Activated CD4-positive, CD25-positive, alpha-beta regulatory T cell (primary cell): ENCODE results near the gene SPATA31A3.
"Not testable (repeated sequence)": the region's sequence is repeated elsewhere in the genome, so short reads cannot be mapped to it uniquely, and the experiment has no call there.

Experiments
- DNase-seq, 4 experiments: peaks; one replicate each; lab custom pipeline; 2025; lab: John Stamatoyannopoulos, UW

The SPATA31A3 gene

DNA sequence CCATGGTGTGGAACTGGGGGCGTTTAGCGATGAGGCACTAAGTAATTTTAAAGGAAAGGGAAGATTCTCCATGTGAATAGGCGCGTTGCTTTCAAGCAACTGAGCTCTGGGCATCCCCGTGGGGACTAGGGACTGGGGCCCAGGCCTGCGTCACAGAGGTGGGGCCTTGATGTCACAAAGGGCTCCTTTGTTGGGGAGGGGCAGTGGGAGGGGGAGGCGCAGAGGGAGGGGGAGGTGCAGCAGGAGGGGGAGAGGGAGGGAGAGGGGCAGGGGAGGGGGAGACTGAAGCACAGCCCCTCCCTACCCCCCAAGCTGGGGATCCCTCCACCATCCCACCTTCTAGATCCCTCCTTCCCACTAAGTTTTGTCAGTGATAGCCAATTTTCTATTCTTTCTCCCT is at the start of gene SPATA31A3:
Gene SPATA31A3, minus strand, starts transcription at position 101 of the 400 bp plus-strand sequence. Its CDS starts 29 bp downstream, at position 72.
- not testable (repeated sequence) for DNase-seq

DNA sequence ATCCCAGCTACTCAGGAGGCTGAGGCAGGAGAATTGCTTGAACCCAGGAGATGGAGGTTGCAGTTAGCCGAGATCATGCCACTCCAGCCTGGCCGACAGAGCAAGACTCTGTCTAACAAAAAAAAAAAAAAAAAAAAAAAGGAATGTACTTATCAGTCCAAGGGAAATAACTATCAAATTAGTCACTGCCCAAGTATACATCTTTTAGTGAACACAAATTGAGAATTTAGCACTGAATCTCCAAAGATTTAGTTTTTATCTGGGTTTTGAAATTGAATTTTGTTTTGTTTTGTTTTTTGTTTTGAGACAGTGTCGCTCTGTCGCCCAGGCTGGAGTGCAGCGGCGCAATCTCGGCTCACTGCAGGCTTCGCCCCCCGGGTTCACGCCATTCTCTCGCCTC is 39.8 kb downstream of the SPATA31A3 start:
- DNase-seq = not testable (repeated sequence)

DNA sequence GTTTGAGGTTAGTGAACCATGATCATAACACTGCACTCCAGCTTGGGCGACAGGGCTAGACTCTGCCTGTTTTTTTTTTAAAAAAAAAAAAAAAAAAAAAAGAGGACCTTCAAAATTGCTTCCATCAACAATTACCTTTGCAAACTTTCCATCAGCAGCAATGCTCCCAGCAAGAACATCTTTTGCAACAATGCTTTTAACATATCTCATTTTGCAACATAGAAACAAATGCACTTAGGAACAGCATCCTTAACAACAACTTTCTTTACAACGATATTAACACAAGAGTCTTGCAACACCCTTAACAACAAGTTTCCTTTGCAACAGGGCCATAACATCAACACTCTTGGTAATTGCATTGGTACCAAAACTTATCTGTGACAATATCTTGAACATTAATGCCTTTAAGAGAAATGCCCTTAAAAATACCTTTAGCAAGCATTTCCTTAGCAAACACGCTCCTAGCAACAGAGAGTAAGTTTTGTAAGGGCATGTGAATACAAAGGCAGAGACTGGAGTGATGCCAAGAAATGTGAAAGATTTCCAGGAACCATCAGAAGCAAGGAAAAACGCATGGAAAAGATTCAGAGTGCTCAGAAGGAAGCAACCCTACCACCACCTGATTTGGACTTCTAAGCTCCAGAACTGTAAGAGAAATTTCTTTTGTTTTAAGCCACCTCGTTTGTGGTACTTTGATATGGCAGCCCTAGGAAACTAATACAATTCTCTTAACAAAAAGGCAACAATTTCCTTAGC is 49.8 kb downstream of the SPATA31A3 start:
- not testable (repeated sequence) for DNase-seq

DNA sequence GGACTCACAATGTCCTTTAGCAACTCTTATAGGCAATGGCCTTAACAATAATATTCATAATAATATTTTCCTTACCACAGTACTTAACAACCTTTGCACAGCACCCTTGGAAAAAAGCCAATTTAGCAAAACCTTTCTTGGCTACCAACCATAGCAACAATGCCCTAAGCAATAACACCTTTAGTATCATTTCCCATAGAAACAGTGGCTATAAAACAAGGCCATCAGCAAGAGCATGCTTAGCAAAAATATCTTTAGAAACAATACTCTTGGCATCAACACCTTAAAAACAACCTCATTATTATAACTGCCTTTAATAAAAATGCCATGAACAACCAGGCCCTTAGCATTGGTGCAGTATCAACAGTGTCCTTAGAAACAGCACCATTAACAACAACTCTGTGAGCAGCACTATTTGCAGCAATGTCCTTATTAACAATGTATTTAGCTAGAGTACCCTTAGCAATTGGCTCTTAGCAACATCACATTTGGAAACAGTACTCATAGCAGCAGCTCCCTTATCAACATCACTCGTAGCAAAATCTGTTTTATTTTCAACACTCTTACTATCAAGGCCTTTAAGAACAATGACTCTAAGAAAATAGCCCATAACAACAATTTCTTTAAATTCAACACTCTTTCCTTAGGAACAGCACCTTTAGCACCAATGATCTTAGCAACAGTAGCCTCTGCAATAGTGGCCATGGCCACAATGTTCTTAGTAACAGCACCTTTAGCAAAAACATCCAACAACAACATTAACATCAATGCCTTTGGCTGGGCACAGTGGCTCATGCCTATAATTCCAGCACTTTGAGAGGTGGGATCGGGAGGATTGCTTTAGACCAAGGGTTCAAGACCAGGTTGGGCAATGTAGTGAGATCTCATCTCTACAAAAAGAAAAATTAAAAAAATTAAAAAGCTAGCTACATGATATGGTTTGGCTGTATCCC is 52.2 kb downstream of the SPATA31A3 start:
- not testable (repeated sequence) for DNase-seq

DNA sequence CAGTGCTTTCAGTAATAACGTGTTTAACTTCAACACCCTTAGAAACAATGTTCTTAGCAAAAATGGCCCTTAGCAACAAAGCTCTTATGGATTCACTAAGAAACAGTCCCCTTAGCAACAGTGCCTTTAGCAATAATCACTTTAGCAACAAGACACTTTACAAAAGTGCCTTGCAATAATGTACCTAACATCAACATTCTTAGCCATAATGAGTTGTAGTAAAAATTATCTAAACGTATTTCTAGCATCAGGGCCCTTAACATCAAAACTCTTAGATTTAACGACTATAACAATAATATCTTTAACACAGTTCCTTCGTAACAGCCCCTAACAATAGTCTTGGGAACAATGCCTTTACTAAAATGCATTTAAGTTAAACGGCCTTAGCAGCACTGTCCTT is 54.0 kb downstream of the SPATA31A3 start:
- DNase-seq = not testable (repeated sequence)

DNA sequence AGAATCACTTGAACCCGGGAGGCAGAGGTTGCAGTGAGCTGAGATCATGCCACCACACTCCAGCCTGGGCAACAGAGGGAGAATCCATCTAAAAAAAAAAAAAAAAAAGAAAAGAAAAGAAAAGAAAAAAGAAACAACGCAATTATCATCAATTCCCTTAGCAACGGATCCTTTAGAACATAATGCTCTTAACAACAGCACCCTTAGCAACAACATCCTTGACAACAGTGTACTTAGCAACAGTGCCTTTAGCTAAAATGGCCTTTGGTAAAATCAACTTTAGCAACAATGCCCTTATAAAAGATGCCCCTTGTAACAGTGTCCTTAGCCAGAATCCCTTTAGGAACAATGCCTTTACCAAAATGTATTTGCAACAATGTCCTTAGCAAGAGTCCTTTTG is 54.7 kb downstream of the SPATA31A3 start:
- not testable (repeated sequence) for DNase-seq
